LHCN-M2 (cell line): ENCODE results near the gene ZNF280A. TPM values are rescaled to one million over a fixed set of nuclear protein-coding genes. Genes with fewer than 3 reads are reported as not detected.
A peak's percentile ranks its signal among the peaks of the same experiment; 100 is the strongest.
"Not testable (repeated sequence)": the region's sequence is repeated elsewhere in the genome, so short reads cannot be mapped to it uniquely, and the experiment has no call there.

Experiments used
- DNase-seq: peaks from one replicate; pipeline ENCODE4 v3.0.0-alpha.2; 2012; ENCODE audit warnings: low read depth
- total RNA-seq: library from RNA; depleted of rRNA; stranded (reverse); fragments of >200 nt; gene quantifications from 2 replicates; pipeline ENCODE4 v1.2.3, GENCODE V29; 2014

The ZNF280A gene
- total RNA-seq, 1 experiment from 2014 or later = not detected

DNA sequence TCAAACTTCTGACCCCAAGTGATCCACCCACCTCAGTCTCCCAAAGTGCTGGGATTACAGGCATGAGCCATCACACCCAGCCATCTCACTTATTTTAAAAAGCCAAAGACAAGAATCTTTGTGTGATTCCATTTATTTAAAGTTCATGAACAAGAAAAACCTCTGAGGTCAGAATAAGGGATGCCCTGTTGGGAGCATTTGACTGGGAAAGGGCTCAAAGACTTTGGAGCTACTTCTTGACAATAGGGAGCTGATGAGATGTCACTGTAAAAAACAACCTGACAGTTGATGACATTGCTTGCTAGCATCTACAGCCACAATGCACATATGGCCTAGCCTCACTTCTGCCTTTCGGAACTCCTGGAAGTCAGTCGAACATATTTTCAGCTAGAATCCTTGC lies 6.5 kb downstream of the ZNF280A start:
- no peak for DNase-seq

DNA sequence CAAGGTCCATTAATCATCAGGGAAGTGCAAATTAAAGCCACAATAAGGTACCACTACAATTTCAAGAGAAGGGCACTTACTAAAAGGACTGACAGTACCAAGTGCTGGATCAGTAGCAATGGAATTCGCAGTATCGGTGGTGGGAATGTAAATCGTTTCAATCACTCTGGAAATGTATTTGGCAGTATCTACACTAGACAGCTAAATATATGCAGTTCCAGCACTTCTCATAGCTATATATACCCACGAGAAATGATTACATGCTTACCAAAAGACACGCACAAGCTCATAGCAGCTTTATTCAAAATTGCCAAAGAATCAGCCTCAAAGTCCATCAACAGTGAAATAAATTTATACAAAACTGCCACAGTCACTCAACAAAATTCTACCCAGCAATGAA lies 7.1 kb downstream of the ZNF280A start:
- no peak for DNase-seq

DNA sequence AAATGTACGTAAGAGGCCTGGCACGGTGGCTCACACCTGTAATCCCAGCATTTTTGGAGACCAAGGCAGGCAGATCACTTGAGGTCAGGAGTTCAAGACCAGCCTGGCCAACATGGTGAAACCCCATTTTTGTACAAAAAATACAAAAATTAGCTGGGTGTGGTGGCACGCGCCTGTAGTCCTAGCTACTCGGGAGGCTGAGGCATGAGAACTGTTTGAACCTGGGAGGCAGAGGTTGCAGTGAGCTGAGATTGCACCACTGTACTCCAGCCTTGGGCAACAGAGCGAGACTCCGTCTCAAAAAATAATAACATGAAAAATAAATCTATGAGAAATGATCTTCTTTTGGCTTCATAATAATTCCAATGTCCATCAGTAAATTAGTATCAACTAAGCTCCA lies 9.2 kb downstream of the ZNF280A start:
- not testable (repeated sequence) for DNase-seq

DNA sequence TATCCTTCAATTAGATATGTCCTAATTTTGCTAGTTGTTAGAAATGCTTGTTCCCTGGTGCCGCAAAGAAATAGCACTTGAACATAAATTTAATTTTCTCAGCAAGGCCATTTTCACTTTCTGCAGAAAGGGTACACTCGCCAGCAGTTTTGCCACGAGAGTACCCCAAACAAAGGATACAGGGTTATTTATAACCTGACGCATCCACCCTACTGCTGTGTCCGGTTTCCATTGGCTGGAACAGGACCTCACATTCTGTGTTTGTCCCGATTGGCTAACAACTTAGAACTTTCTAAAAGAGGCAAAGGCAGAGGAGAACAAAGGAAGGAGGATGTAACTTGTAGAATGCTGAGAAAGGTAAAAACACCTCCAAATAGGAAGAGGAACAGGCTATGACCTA lies 10.2 kb downstream of the ZNF280A start:
- not testable (repeated sequence) for DNase-seq

DNA sequence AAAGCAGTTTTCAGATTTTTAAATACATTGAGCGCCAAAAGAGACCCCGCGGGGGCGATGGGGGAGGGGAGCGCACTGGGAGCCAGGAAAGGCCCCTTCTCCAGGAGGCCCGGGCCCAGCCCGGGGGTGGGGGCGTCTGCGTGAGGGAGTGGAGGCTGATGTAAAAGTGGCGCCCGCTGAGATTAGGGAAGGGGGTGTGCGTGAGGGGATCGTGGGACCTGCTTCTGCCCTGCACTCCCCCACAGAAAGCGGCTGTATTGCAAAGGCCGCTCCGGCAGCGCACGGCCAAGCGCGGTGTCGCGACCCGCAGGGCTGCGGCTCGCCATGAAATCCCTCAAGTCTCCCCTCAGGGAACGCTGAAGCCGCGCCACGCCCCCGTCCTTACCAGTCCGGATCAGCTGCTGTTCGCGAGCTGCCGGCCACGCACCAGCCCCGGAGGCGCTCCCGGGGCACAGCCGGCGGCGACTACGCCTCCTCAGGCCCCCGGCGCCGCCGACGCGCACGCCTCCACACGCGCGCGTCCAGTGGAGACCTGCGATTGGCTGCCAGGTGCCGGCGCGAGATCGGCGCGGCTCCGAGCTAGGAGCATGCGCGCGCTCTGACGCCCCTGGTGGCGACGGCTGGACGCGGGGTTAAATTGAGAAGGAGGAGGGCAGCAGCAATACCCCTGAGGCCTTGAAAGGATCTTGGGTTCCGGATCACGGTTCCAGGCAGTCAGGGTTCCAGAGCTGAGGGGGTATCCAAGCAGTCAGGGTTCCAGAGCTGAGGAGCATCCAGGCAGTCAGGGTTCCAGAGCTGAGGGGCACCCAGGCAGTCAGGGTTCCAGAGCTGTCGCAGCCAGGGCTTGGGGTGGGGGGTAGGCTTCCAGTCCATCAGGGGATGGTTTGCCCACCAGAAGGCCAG lies 11.5 kb downstream of the ZNF280A start, which contains the start of gene ZNF280B:
TSS of gene ZNF280B (minus strand) at position 469 of the 903 bp plus-strand sequence. CDS start 19,344 bp downstream, outside the sequence.
- DNase-seq = peak; percentile 75

DNA sequence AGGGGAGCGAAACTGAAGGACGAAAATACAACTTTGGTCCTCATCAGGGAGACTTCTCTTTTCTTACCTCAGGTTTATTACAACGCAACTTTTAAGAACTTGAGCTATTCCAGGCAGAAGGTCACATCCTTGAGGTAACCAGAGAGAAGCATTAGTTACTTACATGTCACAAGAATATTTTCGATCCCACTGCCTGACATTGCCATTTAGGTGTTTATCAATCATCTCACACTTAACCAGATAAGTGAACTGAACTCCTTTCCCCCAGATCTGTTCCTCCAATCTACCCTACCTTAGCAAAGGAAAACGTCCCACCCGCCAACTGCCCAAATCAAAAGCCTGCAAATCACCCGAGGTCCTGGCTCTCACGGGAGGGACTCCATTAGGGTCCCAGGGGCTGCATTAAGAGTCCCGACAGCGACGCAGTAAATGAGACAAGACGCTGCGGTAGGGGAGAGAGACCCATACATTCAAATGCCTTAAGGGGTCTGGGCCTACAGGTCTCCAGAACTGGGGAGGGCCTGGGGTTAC lies 12.3 kb downstream of the ZNF280A start:
- no peak for DNase-seq

DNA sequence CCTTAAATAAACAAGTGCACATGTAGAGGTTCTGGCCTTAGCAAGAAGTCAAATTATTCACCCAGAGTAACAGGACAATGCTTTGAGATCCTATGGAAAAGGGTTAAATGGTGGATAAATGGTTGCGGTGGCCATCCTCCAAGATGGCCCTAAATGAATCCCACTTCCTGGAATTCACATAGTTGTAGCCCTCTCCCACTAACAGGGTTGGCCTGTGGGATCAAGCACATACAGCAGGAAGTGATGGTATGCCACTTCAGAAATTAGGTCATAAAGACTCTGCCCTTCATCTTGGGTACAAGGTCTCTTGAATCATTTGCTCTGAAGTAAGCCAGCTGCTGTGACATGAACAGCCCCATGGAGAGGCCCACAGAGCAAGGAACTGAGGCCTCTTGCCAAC lies 13.3 kb downstream of the ZNF280A start:
- DNase-seq = no peak

DNA sequence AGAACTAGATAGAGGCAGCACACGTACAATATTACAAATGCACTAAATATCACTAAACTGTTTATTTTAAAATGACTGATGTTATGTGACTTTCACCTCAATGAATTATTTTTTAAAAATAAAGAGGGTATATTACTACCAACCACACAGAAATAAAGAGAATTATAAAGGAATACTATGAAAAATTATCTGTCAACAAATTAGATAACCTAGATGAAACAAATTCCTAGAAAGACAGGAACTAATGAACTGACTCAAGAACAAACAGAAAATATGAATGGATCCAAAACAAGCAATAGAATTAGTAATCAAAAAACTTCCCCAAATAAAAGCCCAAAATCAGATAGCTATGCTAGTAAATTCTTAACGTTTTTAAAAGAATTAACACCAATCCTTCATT lies 21.8 kb downstream of the ZNF280A start:
- no peak for DNase-seq

DNA sequence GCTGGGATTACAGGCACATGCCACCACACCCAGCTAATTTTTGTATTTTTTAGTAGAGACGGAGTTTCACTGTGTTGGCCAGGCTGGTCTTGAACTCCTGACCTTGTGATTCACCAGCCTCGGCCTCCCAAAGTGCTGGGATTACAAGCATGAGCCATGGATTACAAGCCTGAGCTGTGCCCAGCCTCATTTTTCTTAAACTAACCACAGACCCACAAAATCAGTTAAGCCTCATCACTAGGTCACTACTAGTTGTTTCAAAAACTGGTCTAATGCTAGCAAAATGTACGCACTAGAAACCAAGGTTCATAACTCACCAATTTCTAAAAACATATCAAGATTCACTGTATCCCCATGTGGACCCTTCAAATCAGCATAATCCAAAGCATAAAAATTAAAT lies 28.5 kb downstream of the ZNF280A start:
- peak; percentile 20 for DNase-seq

DNA sequence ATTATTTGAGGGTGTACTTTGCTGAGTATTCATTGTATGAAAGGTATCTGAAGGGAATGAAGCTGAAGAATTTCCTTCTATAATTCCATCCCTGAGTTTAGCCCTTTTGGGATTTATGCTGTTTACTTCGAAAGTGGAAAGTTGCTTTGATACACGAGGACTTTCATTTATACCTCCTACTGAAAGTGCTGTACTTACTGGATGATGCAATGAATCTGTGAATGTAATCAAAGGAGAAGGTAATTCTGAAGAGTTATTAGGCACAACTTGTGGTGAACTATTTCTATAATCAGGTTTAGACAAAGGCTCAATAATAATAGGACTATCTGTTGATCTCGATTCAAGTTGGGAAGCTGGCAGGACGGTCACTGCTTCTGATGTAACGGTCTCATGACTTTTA lies 31.3 kb downstream of the ZNF280A start:
- no peak for DNase-seq

DNA sequence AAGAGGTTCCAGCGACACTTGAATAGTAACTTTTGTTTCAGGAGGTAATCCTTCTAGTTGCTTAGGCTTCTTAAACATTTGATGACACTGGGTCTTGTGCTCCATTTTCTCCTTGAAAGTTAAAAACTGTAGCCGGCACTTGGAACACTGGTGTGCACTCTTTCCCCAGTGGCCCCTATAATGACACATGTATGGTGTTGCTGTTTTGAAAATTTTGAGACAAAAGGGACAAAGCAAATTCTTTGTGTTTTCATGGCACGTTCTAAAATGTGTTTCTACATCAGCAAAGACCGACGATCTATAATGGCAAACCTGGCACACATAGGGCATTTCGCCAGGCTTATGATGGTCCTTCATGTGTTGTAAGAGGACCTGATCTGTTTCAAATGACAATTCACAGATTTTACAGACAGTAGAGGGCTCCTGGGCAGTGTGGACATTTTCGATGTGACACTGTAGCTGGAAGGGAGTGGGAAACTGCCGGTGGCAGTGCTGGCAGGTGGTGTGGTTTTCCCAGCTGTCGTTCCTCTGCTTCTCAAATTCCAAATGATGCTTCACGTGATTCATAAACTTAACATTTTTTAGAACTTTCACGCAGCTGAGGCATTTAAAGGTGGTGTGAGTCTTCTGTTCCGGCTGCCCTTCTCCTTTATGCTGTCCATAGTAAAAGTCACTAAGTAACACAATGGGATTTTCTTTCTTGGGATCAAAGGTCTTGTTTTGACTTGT lies 32.0 kb downstream of the ZNF280A start:
- DNase-seq = peak; percentile 72

DNA sequence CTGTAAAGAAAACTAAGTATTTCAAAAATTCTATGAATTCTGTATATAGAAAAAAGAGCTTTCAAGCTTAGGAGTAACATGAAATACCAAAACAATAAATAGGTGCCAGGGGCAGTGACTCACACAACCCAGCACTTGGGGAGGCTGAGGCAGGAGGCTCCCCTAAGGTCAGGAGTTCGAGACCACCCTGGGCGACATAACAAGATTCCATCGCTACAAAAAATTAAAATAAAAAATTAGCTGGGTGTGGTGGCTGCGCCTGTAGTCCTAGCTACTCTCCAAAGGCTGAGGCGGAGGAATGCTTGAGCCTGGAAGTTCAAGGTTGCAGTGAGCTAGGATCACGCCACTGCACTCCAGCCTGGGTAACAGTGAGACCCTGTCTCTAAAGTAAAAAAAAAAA lies 33.0 kb downstream of the ZNF280A start:
- no peak for DNase-seq

DNA sequence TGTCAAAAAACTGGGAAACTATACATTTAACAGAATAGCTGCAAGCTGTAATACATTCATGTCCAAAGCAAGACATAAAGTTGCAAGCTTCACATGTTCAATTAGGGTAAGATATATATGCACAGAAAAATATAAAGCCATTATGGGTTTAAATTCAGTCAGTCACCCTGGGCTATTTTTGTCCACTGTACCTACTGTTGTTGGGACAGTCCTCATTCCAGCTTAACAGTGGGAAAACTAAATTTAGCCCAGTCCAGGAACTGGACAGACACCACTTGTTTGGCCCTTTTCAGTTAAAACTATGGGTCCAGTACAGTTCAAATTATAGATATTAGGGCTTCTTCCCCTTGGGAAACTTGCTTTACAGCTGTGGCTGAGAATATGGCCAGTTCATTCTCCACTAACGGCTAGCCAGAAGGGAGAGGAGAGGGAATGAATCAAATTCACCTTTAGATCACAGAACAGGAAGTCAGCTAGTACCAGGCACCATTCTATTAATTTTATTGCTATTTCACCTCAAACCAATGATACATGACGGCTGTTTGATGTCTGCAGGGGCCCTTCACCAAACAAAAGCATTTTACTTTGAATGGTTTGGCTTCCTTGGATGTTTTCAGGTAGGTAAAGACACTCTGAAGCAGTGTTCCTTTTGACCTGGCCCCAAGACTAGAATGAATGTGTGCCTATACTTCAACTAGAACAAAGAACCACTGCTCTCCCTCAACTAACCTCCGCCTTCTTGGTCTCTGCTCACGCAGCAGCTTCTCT lies 33.8 kb downstream of the ZNF280A start:
- no peak for DNase-seq

DNA sequence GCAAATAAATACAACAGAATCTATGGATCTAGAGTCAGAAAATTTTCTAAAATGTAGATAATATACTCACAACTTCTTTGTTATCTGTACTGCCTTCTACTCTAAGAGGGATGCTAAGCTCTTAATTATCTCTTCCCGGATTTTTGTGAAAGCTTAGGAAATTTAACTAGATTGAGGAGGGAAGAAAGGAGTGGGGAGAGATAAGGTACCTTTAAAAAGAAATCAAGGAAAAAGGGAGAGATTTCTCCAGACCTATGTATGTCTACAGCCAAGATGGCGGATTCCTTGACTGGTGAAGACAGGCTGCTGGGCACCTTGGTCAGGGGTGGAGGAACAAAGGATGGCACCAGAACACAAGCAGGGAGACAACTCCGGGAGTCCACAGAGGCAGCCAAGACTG lies 34.5 kb downstream of the ZNF280A start:
- no peak for DNase-seq

DNA sequence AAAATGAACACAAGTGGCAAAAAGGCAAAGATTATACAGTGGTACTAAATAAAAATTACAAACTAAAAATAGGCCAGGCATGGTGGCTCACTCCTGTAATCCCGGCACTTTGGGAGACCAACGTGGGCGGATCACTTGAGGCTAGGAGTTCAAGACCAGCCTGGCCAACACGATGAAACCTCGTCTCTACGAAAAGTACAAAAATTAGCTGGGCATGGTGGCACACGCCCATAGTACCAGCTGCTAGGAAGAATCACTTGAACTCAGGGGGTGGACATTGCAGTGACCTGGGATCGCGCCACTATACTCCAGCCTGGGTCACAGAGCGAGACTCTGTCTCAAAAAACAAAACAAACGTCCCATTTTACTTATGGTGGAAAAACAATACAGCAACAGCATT lies 36.0 kb downstream of the ZNF280A start:
- no peak for DNase-seq

DNA sequence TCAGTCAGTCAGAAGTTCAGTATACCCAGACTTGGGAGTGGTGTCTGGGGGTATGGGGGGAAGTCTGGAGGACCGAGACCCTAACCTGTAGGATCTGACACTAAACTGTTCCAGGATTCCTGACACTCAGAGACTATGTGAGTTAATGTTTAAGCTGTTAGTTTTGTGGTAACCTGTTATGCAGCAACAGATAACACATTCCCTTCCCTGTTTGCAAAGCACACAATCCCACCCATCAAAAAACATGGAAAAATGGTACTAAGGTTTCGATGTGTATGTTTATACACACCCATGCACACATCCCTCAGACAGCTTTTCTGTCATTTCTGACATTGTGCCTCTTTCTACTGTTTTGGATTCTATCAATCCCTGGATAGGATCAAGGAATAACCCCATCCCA lies 39.1 kb downstream of the ZNF280A start:
- no peak for DNase-seq

DNA sequence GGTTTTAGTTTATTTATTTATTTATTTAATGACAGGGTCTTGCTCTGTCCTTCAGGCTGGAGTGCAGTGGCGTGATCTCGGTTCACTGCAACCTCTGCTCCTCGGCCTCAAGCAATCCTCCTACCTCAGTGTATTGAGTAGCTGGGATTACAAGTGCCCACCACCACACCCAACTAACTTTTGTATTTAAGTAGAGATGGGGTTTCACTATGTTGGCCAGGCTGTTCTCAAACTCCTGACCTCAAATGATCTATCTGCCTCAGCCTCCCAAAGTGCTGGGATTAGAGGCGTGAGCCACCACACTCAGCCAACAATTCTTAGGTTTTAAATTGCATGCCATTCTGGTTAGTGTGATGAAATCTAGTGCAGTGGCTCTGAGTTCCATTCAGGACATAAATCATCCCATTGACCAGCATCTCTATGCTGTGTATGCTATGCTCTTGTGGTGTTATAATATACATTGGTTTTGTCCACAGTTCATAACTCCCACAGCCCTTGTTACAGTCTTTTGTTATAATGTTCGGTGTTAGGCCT lies 40.0 kb downstream of the ZNF280A start:
- DNase-seq = no peak

DNA sequence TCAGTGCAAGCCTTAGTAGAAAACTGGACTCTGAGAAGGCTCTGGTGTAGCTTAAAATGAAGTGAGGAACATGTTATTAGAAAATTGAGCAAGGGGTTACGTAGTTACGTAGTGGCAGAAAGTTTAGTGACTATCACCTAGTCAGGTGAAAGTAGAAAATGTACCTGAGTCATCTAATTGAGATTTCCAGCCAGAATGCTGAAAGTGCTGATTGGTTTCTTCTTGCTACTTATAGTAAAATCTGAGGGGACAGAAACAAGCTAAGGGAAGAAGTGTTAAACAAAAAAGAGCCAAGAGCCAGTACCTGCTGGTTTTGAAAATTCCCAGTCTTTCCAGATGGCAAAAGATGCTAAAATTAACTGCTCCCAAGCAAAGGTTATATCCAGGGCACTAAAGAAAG lies 41.0 kb downstream of the ZNF280A start:
- DNase-seq = no peak

DNA sequence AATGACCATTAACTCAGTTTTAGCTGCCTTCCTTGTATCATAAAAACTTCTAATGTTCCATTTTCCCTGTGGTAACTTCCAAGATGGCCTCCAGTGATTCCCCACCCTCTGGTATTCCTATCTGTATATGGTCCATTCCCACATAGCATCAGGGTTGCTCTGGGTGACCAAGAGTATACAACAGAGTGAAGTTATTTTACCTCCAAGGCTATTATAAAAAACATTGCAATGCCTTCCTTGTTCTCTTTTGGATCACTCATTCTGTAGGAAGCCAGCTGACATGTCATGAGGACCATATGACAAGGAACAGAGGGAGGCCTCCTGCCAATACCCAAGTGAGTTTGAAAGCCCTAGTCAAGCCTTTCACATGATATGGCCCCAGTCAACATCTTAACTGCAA lies 41.6 kb downstream of the ZNF280A start:
- DNase-seq = no peak

DNA sequence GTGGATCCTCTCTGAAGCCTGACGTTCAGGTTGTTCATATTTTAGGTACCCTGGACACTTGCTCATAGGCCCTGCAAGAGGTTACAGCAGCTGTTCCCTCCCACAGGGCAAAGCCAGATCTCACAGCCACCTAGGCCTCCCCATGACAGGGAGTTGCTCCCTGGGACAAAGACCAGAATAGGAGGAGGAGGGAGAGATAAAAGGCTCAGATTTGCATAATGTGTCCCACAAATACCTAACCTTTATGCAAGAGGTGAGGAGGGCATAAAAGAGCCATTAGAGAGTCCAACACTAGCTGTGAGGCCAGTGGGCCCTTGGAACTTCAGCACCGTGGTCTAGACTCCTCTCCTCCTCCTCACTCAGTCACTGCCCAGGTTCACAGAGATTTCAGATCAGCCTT lies 45.3 kb downstream of the ZNF280A start:
- DNase-seq = no peak

DNA sequence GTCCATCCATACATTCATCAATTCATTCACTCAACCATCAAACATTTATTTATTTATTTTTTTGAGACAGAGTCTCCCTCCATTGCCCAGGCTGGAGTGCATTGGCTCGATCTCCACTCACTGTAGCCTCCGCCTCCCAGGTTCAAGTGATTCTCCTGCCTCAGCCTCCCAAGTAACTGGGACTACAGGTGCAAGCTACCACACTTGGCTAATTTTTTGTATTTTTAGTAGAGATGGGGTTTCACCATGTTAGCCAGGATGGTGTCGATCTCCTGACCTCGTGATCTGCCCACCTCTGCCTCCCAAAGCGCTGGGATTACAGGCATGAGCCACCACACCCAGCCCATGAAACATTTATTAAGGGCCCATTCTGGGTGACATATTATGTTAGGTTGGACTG lies 49.0 kb downstream of the ZNF280A start:
- DNase-seq = not testable (repeated sequence)
